ENCODE results near the gene UBE2V1.

- TF ChIP-seq, protein P1, sequence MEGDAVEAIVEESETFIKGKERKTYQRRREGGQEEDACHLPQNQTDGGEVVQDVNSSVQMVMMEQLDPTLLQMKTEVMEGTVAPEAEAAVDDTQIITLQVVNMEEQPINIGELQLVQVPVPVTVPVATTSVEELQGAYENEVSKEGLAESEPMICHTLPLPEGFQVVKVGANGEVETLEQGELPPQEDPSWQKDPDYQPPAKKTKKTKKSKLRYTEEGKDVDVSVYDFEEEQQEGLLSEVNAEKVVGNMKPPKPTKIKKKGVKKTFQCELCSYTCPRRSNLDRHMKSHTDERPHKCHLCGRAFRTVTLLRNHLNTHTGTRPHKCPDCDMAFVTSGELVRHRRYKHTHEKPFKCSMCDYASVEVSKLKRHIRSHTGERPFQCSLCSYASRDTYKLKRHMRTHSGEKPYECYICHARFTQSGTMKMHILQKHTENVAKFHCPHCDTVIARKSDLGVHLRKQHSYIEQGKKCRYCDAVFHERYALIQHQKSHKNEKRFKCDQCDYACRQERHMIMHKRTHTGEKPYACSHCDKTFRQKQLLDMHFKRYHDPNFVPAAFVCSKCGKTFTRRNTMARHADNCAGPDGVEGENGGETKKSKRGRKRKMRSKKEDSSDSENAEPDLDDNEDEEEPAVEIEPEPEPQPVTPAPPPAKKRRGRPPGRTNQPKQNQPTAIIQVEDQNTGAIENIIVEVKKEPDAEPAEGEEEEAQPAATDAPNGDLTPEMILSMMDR (IDR thresholded peaks at IDR 0.05; ENCODE audit: insufficient read depth, low read length, poor library complexity, severe bottlenecking), result no peak
- TF ChIP-seq EZH2phosphoT487 (conservative IDR thresholded peaks at IDR 0.05; ENCODE audit: low read length), result no peak
Observed at GRCh38 chr20:50095476-50096078, 17.4 kb downstream of the UBE2V1 start.

Measured in SU-DHL-6 (cell line).